ENCODE results near the gene XYLT2. TPM values are rescaled to one million over a fixed set of nuclear protein-coding genes. Genes with fewer than 3 reads are reported as not detected.
"Not testable (repeated sequence)": the region's sequence is repeated elsewhere in the genome, so short reads cannot be mapped to it uniquely, and the experiment has no call there.

The XYLT2 gene
- total RNA-seq, 1 donor from 2014 or later, result 21.4 TPM

DNA sequence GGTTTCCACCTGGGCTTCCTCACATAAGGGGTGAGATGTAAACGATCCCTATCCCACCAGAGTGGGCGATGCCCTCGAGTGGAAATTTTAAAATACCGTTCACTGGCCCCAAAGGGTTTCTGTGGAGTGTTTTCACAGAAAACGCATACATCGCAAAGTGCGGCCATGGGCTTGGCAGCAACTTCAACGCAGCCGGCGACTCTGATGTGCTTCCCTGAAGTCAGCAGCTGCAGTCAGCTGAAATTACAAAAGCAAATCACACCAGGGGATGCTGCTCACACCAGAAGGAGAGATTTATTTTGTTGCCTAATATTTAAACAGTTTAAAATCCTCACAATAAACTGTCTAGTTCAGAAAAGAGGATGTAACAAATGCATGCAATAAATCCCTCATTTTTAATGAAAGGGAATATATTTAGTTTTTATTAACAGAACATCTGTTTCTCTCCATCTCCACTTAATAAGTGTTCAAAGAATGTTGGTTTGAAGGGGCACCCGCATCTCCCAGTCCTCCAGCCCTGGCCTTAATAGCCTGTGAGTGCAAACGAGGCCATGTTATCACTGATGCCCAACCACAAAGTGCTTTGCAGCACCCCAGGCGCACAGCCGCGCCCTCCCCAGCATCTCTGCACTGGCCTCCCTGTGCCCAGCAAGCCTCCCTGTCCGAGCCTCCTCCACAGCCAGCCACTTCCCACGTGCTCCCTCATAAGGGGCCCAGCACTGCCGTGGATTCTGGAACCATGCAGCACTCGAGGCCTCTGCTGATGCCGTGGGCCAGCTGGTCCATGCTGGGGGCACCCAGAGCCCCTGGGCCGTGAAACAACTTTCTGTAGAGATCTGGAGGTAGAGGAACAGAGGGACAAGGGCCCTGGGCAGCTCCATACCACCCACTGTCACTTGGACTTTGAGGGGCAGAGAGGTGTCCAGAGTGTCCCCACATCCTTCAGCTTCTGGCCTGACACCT is 17.3 kb upstream of the XYLT2 start:
- Mint-ChIP-seq H3K36me3 (ENCODE audit: low read depth) (no peaks in the 10 kb centered on the region), H3K27ac (no peak overlapping the region), H3K27me3 (peaks cover 12% of the 10 kb centered on the region), H3K4me1 (no peaks in the 10 kb centered on the region), H3K4me3 (no peak overlapping the region), H3K9me3 (no peaks in the 10 kb centered on the region)
- intact Hi-C loops (cut with micrococcal nuclease), result no loop called here
- no peak for DNase-seq
- TF ChIP-seq, protein P1, sequence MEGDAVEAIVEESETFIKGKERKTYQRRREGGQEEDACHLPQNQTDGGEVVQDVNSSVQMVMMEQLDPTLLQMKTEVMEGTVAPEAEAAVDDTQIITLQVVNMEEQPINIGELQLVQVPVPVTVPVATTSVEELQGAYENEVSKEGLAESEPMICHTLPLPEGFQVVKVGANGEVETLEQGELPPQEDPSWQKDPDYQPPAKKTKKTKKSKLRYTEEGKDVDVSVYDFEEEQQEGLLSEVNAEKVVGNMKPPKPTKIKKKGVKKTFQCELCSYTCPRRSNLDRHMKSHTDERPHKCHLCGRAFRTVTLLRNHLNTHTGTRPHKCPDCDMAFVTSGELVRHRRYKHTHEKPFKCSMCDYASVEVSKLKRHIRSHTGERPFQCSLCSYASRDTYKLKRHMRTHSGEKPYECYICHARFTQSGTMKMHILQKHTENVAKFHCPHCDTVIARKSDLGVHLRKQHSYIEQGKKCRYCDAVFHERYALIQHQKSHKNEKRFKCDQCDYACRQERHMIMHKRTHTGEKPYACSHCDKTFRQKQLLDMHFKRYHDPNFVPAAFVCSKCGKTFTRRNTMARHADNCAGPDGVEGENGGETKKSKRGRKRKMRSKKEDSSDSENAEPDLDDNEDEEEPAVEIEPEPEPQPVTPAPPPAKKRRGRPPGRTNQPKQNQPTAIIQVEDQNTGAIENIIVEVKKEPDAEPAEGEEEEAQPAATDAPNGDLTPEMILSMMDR (IDR thresholded peaks at IDR 0.05), result no peak
- POLR2A ChIA-PET, result no interaction called here
- no peak for ATAC-seq (ENCODE audit: low read depth)
- CTCF ChIA-PET, result no interaction called here

DNA sequence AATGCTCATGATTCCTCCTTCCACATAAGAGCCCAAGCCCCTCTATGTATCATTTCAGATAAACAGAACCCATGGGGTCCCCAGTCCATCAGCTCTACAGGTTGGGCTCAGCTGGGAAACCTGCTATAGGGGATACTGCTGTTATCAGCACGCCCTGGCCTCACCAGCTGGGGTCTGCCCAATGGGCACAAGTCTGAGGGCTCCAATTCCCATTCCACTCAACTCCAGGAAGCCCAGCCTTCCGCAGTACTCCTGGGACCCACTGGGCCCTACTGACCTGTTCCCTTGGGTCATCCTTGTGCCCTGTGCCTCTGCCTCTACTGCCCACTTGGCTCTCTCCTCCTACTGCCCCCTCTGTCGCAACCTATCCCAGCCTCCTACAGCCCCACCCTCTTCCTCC is 16.2 kb upstream of the XYLT2 start:
- TF ChIP-seq, protein P1 (IDR thresholded peaks at IDR 0.05), result no peak
- no peak overlapping the region for H3K27ac Mint-ChIP-seq
- CTCF ChIA-PET, result no interaction called here

DNA sequence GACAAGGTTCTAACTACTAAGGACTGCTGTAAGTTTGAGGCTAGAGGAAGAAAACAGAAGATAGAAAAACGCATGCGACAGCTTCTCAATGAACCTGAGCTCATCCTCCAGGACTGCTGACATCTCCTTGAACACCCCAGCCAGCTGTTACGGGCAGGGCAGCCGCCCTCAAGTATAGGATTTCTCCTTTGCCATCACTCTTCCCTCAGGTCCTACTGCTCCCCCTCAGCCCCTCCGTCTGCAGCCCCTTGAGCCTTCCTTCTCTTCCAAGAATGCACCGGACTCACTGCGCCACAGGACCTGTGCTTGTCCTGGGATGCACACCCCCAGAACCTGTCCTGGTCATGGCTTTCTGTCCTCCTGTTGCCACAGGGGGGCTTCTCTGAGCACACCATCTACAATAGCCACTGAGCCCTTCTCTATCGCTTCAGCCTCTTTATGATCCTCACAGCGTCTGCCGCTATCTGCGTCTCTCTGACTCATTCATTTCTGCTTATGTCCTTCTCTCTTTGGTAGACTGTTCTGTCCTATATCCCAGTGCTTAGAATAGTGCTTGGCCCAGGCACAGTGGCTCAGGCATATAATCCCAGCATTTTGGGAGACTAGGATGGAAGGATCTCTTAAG is 15.7 kb upstream of the XYLT2 start:
- H3K9me3 Mint-ChIP-seq, result no peaks in the 10 kb centered on the region
- H3K27me3 Mint-ChIP-seq, result peaks cover 14% of the 10 kb centered on the region
- DNase-seq, result no peak
- no peaks in the 10 kb centered on the region for H3K36me3 Mint-ChIP-seq (ENCODE audit: low read depth)
- H3K4me1 Mint-ChIP-seq, result peaks cover 1% of the 10 kb centered on the region
- intact Hi-C loops (cut with micrococcal nuclease), result no loop called here
- H3K4me3 Mint-ChIP-seq, result no peak overlapping the region
- H3K27ac Mint-ChIP-seq, result no peak overlapping the region
- ChIA-PET CTCF (no interaction called here), POLR2A (no interaction called here)
- no peak for ATAC-seq (ENCODE audit: low read depth)
- TF ChIP-seq, protein P1 (IDR thresholded peaks at IDR 0.05), result no peak

More for the DNA sequence above, 16.2 kb upstream of the XYLT2 start:
- H3K36me3 Mint-ChIP-seq (ENCODE audit: low read depth), result no peaks in the 10 kb centered on the region
- POLR2A ChIA-PET, result no interaction called here
- H3K4me1 Mint-ChIP-seq, result peaks cover 1% of the 10 kb centered on the region
- no peaks in the 10 kb centered on the region for H3K9me3 Mint-ChIP-seq
- no peak for DNase-seq
- H3K27me3 Mint-ChIP-seq, result peaks cover 14% of the 10 kb centered on the region
- intact Hi-C loops (cut with micrococcal nuclease), result no loop called here
- H3K4me3 Mint-ChIP-seq, result no peak overlapping the region
- no peak for ATAC-seq (ENCODE audit: low read depth)

DNA sequence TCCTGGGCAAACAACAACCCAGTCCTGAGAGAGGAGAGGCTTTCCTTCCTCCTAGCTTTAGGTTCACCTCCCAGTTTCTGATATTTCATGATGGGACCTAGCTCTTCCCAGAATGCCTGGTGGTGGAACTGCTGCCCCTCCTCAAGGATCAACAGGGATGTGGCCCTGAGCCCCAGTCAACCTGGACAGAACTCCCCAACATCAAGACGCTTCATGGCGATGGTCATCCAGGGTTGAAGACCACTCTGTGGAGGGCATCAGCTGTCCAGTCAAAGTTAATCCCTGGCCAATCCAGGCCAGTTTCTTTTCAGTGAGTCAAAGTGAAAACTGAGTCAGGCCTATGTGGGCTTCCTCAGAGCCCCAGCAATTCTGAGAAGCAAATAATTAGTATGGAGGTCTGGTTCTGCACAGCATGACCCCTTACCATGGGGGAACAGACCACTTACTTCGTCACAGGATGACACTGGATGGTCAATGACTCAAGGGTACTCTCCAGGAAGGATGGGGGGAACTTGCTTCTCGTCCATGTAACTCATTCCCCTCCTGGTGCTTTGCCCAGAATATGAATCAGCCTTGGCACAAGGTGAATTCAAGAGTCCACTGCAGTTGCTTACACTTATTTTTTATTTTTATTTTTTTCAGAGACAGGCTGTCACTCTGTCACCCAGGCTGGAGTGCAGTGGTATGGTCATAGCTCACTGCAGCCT is 14.7 kb upstream of the XYLT2 start:
- intact Hi-C loops (cut with micrococcal nuclease), result no loop called here
- DNase-seq, result no peak
- no peak for ATAC-seq (ENCODE audit: low read depth)
- Mint-ChIP-seq H3K9me3 (no peaks in the 10 kb centered on the region), H3K4me1 (peaks cover 1% of the 10 kb centered on the region), H3K4me3 (no peak overlapping the region), H3K36me3 (ENCODE audit: low read depth) (no peaks in the 10 kb centered on the region), H3K27me3 (peaks cover 14% of the 10 kb centered on the region), H3K27ac (no peak overlapping the region)
- POLR2A ChIA-PET, result no interaction called here
- TF ChIP-seq, protein P1 (IDR thresholded peaks at IDR 0.05), result no peak
- CTCF ChIA-PET, result no interaction called here

DNA sequence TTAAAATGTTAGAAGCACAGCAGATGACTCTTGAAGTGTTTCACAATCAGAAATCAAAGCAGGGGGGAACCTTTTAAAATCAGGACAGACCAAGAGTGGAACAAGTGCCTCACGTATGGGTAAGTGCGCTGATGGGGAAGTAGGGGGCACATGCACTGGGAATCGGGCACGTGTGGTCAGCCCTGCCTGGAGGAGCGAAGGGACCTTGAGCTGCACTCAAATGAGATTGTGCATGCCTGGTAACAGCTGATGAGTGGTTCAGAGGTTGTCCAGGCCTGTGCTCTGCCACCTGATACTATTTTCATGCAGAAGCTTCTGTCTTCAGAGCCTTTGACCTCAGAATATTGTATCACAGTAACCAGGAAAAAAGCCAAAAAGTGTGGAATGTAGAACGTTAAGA is 13.7 kb upstream of the XYLT2 start:
- Mint-ChIP-seq H3K27me3 (peaks cover 14% of the 10 kb centered on the region), H3K36me3 (ENCODE audit: low read depth) (no peaks in the 10 kb centered on the region), H3K4me1 (peaks cover 1% of the 10 kb centered on the region), H3K9me3 (no peaks in the 10 kb centered on the region), H3K27ac (no peak overlapping the region), H3K4me3 (no peak overlapping the region)
- CTCF ChIA-PET, result interaction anchor here (0.8 kb wide), 1 partner anchor 30 kb away, joined by 3 read pairs; no protein-coding TSS in a partner anchor
- DNase-seq, result no peak
- intact Hi-C loops (cut with micrococcal nuclease), result no loop called here
- no peak for ATAC-seq (ENCODE audit: low read depth)
- POLR2A ChIA-PET, result no interaction called here
- TF ChIP-seq, protein P1 (IDR thresholded peaks at IDR 0.05), result no peak

DNA sequence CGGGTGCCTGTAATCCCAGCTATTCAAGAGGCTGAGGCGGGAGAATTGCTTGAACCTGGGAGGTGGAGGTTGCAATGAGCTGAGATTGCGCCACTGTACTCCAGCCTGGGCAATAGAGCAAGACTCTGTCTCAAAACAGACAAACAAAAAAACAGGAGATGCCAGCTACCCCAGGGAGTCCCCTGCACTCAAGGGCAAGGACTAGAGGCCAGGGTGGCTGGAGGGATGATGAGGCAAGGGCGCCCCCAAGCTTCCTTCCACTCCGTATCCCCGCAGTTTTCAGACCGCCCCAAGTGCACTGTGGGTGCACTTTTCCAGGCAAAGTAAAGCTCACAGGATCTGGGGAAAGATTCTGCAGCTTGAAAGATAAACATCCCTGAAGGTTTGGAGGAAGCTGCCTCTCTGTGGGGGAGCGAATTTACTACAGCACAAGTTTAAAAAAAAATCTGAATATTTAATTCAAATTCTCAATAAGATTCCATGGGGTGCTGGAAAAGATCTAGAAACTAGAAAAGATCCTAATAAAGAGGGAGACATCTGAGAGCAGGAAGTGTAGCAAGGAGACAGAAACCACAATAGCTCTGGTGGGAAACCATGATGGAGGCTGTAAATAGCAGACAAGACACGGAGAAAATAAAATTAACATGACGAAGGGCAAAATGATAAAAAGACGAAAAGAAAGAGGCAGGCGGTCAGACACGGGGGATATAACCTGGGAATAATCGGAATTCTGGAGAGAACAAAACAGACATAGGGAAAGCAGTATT is 12.5 kb upstream of the XYLT2 start:
- CTCF ChIA-PET; H3K27ac Mint-ChIP-seq; H3K9me3 Mint-ChIP-seq; ATAC-seq (ENCODE audit: low read depth); H3K4me1 Mint-ChIP-seq; DNase-seq; H3K4me3 Mint-ChIP-seq; POLR2A ChIA-PET; intact Hi-C loops (cut with micrococcal nuclease); H3K36me3 Mint-ChIP-seq (ENCODE audit: low read depth): not testable (repeated sequence)
- peaks cover 14% of the 10 kb centered on the region for H3K27me3 Mint-ChIP-seq
